Stimulated activated CD8-positive, alpha-beta memory T cell treated with anti-CD3 and anti-CD28 coated beads, Interleukin-7, amount 100 ng/mL, for 4 hours (primary cell): Measurements from ENCODE around the gene COX6B2.

Source experiments
- DNase-seq, 2 donors: peaks; one replicate each; pipeline ENCODE4 v3.0.0-alpha.2; 2020; ENCODE audit warnings: low read depth in 2 of 2

COX6B2 gene

GRCh38 chr19:55383279-55384130, 29.0 kb upstream of the COX6B2 start:
- peak in 1 of 2 donors; percentile 27 for DNase-seq

GRCh38 chr19:55382522-55383054, 28.1 kb upstream of the COX6B2 start:
- no peak for DNase-seq

- no peak for DNase-seq
Observed at GRCh38 chr19:55382013-55382412, 27.5 kb upstream of the COX6B2 start.

GRCh38 chr19:55379174-55379573, 24.7 kb upstream of the COX6B2 start:
- no peak for DNase-seq

GRCh38 chr19:55377356-55378131, 23.0 kb upstream of the COX6B2 start:
- DNase-seq: no peak

- no peak for DNase-seq
Observed at GRCh38 chr19:55376241-55376933, 21.9 kb upstream of the COX6B2 start, which contains the start of gene TMEM190. Gene TMEM190 (plus strand): TSS chr19:55376826. CDS start chr19:55376854, 28 bp downstream.

GRCh38 chr19:55373993-55374757, 19.7 kb upstream of the COX6B2 start:
- no peak for DNase-seq

GRCh38 chr19:55373306-55373992, 18.9 kb upstream of the COX6B2 start:
- DNase-seq: no peak

- no peak for DNase-seq
Observed at GRCh38 chr19:55372316-55373081, 18.0 kb upstream of the COX6B2 start.

GRCh38 chr19:55370305-55370988, 15.9 kb upstream of the COX6B2 start, which contains the start of gene IL11:
Gene IL11 (minus strand): TSS chr19:55370463. CDS start chr19:55370310, 153 bp downstream.
- no peak for DNase-seq

GRCh38 chr19:55369653-55370304, 15.3 kb upstream of the COX6B2 start:
- DNase-seq: no peak

GRCh38 chr19:55368701-55369563, 14.4 kb upstream of the COX6B2 start:
- peak in 1 of 2 donors; percentile 32 for DNase-seq

- DNase-seq: no peak
Observed at GRCh38 chr19:55368106-55368505, 13.6 kb upstream of the COX6B2 start.

- no peak for DNase-seq
Observed at GRCh38 chr19:55366790-55367189, 12.3 kb upstream of the COX6B2 start.

- DNase-seq: no peak
Observed at GRCh38 chr19:55365964-55366363, 11.4 kb upstream of the COX6B2 start.

GRCh38 chr19:55365245-55365644, 10.7 kb upstream of the COX6B2 start:
- DNase-seq: no peak

GRCh38 chr19:55362990-55363716, 8.6 kb upstream of the COX6B2 start, which contains the start of gene GARIN5B:
Gene GARIN5B (minus strand): TSS chr19:55363260. CDS start chr19:55363066, 194 bp downstream.
- DNase-seq: no peak
